Adrenal gland (tissue), 12 donors: ENCODE measurements around the gene SMIM44. TPM values are rescaled to one million over a fixed set of nuclear protein-coding genes. Genes with fewer than 3 reads are reported as not detected.

ENCODE experiments used
- DNase-seq, 7 donors: peaks; one replicate each; pipeline ENCODE4 v3.0.0-alpha.2; 2019 to 2020
- H3K27ac ChIP-seq, 5 donors: fragments of 200-600 bp; sonication (generic) in 4 of 5; 1 replicate in 3 of 5; 2 replicates in 2 of 5; pipeline versions ENCODE4 v1.5.1 to v1.8.0; 2016 to 2020; ENCODE audit warnings: mild to moderate bottlenecking in 1 of 5
- H3K27me3 ChIP-seq: fragments of 200-600 bp; 2 replicates; pipeline ENCODE4 v1.8.0; 2021
- H3K36me3 ChIP-seq, 2 donors: fragments of 200-600 bp; replicated peaks in 1 of 2; 1 replicate in 1 of 2; 2 replicates in 1 of 2; pipeline versions ENCODE4 v1.5.1 to v1.8.0; 2018 to 2022
- H3K4me1 ChIP-seq, 2 donors: fragments of 200-600 bp; replicated peaks in 1 of 2; 1 replicate in 1 of 2; 2 replicates in 1 of 2; pipeline versions ENCODE4 v1.5.1 to v1.8.0; 2018 to 2021
- H3K4me3 ChIP-seq, 4 donors: fragments of 200-600 bp; sonication (generic) in 3 of 4; one replicate each; pipeline ENCODE4 v1.5.1; 2016 to 2018
- H3K9me3 ChIP-seq, 3 donors: fragments of 200-600 bp; sonication (generic) in 1 of 3; replicated peaks in 1 of 3; 1 replicate in 2 of 3; 2 replicates in 1 of 3; pipeline versions ENCODE4 v1.5.1 to v1.8.0; 2016 to 2021
- CTCF ChIP-seq, 6 experiments: fragments of 450-650 bp in 4 of 6; fragments of 200-600 bp in 2 of 6; sonication (generic) in 1 of 6; IDR thresholded peaks; 1 replicate in 5 of 6; 2 replicates in 1 of 6; pipeline versions ENCODE4 v1.5.1 to v1.8.0; 2016 to 2021; ENCODE audit warnings: antibody characterized with exemption in 6 of 6, mild to moderate bottlenecking in 2 of 6, moderate library complexity in 1 of 6
- POLR2A ChIP-seq, 2 donors: fragments of 450-650 bp; IDR thresholded peaks; one replicate each; pipeline ENCODE4 v1.6.1; 2017; ENCODE audit warnings: antibody characterized with exemption in 2 of 2, mild to moderate bottlenecking in 2 of 2, moderate library complexity in 1 of 2
- WGBS, 4 donors: extraction: QIAGEN DNeasy Blood & Tissue Kit in 2 of 4; methylation state at CpG; one replicate each; pipeline versions ENCODE4 v1.1.5 to v1.1.7; 2013 to 2017; 5-methylcytosine and 5-hydroxymethylcytosine counted together
- intact Hi-C, 2 donors: fragments of 100-400 bp; cut with DNase I; formaldehyde crosslinking; loops; one replicate each; pipeline versions ENCODE4 v1.14.1 to v1.15.0; 2022 to 2023
- polyA plus RNA-seq, 3 donors: library from polyadenylated mRNA; stranded (reverse); fragments of 200-250 nt in 2 of 3; fragments of 350-450 nt in 1 of 3; fragmentation: Illumina TruSeq in 1 of 3; extraction: RNeasy Lipid Tissue Mini Kit (QIAGEN cat#74804) in 1 of 3; gene quantifications; one replicate each; pipeline ENCODE4 v1.2.3, GENCODE V29; 2013 to 2014
- total RNA-seq, 9 donors: library from RNA; depleted of rRNA in 4 of 9; stranded (reverse); fragments of >200 nt in 4 of 9; fragments of 120-200 nt in 1 of 9; fragmentation: NEBNext Ultra II Directional in 1 of 9; extraction: Animal tissue kit (Norgen Biotek cat#: 25700) in 1 of 9; gene quantifications; one replicate each; pipeline versions ENCODE4 v1.1.0 to v1.2.4, GENCODE V29; 2013 to 2023
- donor health status: healthy with polysubstance abuse.
- donor health status: Bipolar disorder and iron deficiency.
- donor health status: DM: yes; HTN: yes; CAD: no.
- donor health status: DM: no; HTN: no; CAD: no.
- donor health status: DM: no; HTN: no; CAD: no.
- donor health status: DM: yes; HTN: yes; CAD: no.

Gene SMIM44
- total and polyA plus RNA-seq, 12 donors = not detected

GRCh38 chr19:3496392-3497273 is 13.4 kb upstream of the SMIM44 start:
- H3K9me3 ChIP-seq = no peaks in the 10 kb centered on the region
- peaks cover 0 to 46% of the 10 kb centered on the region in 2 donors for H3K36me3 ChIP-seq
- H3K4me1 ChIP-seq = peaks cover 8 to 15% of the 10 kb centered on the region in 2 donors
- intact Hi-C loops = no loop called here
- H3K27me3 ChIP-seq = no peaks in the 10 kb centered on the region
- DNase-seq = no peak
- TF ChIP-seq CTCF (IDR thresholded peaks at IDR 0.05) = no peak
- no peak for TF ChIP-seq POLR2A (IDR thresholded peaks at IDR 0.05)
- H3K4me3 ChIP-seq = no peak overlapping the region
- WGBS, 4 donors = 91 to 100% (median 96%) methylated on average over 11 to 32 of the region's 32 CpGs
- H3K27ac ChIP-seq = no peak overlapping the region

- peaks cover 0 to 52% of the 10 kb centered on the region in 2 donors for H3K36me3 ChIP-seq
- intact Hi-C loops = no loop called here
- no peaks in the 10 kb centered on the region for H3K27me3 ChIP-seq
- 92 to 96% (median 95%) methylated on average over 15 to 18 of the region's 18 CpGs for WGBS, 4 donors
- H3K27ac ChIP-seq = no peak overlapping the region
- no peak for TF ChIP-seq CTCF (IDR thresholded peaks at IDR 0.05)
- no peak for TF ChIP-seq POLR2A (IDR thresholded peaks at IDR 0.05)
- no peak for DNase-seq
- H3K4me3 ChIP-seq = no peak overlapping the region
- no peaks in the 10 kb centered on the region for H3K9me3 ChIP-seq
- H3K4me1 ChIP-seq = peaks cover 4 to 6% of the 10 kb centered on the region in 2 donors
Observed at GRCh38 chr19:3494559-3494958, 11.3 kb upstream of the SMIM44 start.

GRCh38 chr19:3494051-3494450 is 10.8 kb upstream of the SMIM44 start:
- peaks cover 0 to 52% of the 10 kb centered on the region in 2 donors for H3K36me3 ChIP-seq
- intact Hi-C loops = no loop called here
- 83 to 94% (median 89%) methylated on average over 7 to 15 of the region's 15 CpGs for WGBS, 4 donors

GRCh38 chr19:3493651-3494050 is 10.4 kb upstream of the SMIM44 start:
- H3K27me3 ChIP-seq = no peaks in the 10 kb centered on the region
- no peak overlapping the region for H3K4me3 ChIP-seq
- intact Hi-C loops = no loop called here
- no peak for DNase-seq
- no peaks in the 10 kb centered on the region for H3K9me3 ChIP-seq
- 91 to 96% (median 93%) methylated on average over 12 to 14 of the region's 14 CpGs for WGBS, 4 donors
- H3K4me1 ChIP-seq = no peaks in the 10 kb centered on the region
- peaks cover 0 to 52% of the 10 kb centered on the region in 2 donors for H3K36me3 ChIP-seq
- TF ChIP-seq POLR2A (IDR thresholded peaks at IDR 0.05) = no peak
- no peak for TF ChIP-seq CTCF (IDR thresholded peaks at IDR 0.05)
- H3K27ac ChIP-seq = no peak overlapping the region

More at GRCh38 chr19:3494051-3494450, 10.8 kb upstream of the SMIM44 start:
- H3K4me3 ChIP-seq = no peak overlapping the region
- no peak overlapping the region for H3K27ac ChIP-seq
- no peak for TF ChIP-seq CTCF (IDR thresholded peaks at IDR 0.05)
- TF ChIP-seq POLR2A (IDR thresholded peaks at IDR 0.05) = no peak
- H3K9me3 ChIP-seq = no peaks in the 10 kb centered on the region
- H3K27me3 ChIP-seq = no peaks in the 10 kb centered on the region
- DNase-seq = no peak
- peaks cover 0 to 2% of the 10 kb centered on the region in 2 donors for H3K4me1 ChIP-seq
